GM23248 (cell line): ENCODE results near the gene BEAN1.

Experiments used
- EZH2 ChIP-seq: fragments of 200-600 bp; sonication (generic); IDR thresholded peaks from 2 replicates; pipeline ENCODE4 v1.6.1; 2018; ENCODE audit warnings: antibody characterized with exemption, mild to moderate bottlenecking; ENCODE audit not compliant: insufficient read depth, poor library complexity, severe bottlenecking
- EZH2phosphoT487 ChIP-seq: fragments of 200-600 bp; sonication (generic); IDR thresholded peaks from 2 replicates; pipeline ENCODE4 v1.6.1; 2018; ENCODE audit warnings: antibody characterized with exemption, moderate library complexity, mild to moderate bottlenecking, low read depth; ENCODE audit not compliant: insufficient read depth

- TF ChIP-seq EZH2phosphoT487 (no peak), EZH2 (no peak)
Observed at GRCh38 chr16:66437391-66437945, 10.4 kb downstream of the BEAN1 start.
